ENCODE results near the gene HMGCR. TPM values are rescaled to one million over a fixed set of nuclear protein-coding genes. Genes with fewer than 3 reads are reported as not detected.

Gene HMGCR
- total RNA-seq, 1 donor from 2014 or later: 12.6 TPM

- intact Hi-C loops (cut with DNase I): no loop called here
- DNase-seq (ENCODE audit: low spot score): no peak
Observed at GRCh38 chr5:75368391-75368790, 31.4 kb downstream of the HMGCR start.

GRCh38 chr5:75373862-75374261 lies 36.8 kb downstream of the HMGCR start:
- no peak for DNase-seq (ENCODE audit: low spot score)
- intact Hi-C loops (cut with DNase I): no loop called here

GRCh38 chr5:75374394-75374814 lies 37.4 kb downstream of the HMGCR start:
- intact Hi-C loops (cut with DNase I): no loop called here
- DNase-seq (ENCODE audit: low spot score): no peak

- no peak for DNase-seq (ENCODE audit: low spot score)
- intact Hi-C loops (cut with DNase I): no loop called here
Observed at GRCh38 chr5:75375414-75375813, 38.4 kb downstream of the HMGCR start.

GRCh38 chr5:75380099-75380498 lies 43.1 kb downstream of the HMGCR start:
- no peak for DNase-seq (ENCODE audit: low spot score)
- intact Hi-C loops (cut with DNase I): no loop called here

GRCh38 chr5:75381456-75381855 lies 44.4 kb downstream of the HMGCR start:
- intact Hi-C loops (cut with DNase I): no loop called here
- DNase-seq (ENCODE audit: low spot score): no peak

- intact Hi-C loops (cut with DNase I): no loop called here
Observed at GRCh38 chr5:75384218-75384617, 47.2 kb downstream of the HMGCR start.

GRCh38 chr5:75387806-75388205 lies 50.8 kb downstream of the HMGCR start:
- intact Hi-C loops (cut with DNase I): no loop called here
- DNase-seq (ENCODE audit: low spot score): no peak

More at GRCh38 chr5:75384218-75384617, 47.2 kb downstream of the HMGCR start:
- DNase-seq (ENCODE audit: low spot score): no peak

GRCh38 chr5:75389430-75389829 lies 52.4 kb downstream of the HMGCR start:
- no peak for DNase-seq (ENCODE audit: low spot score)
- intact Hi-C loops (cut with DNase I): no loop called here

- DNase-seq (ENCODE audit: low spot score): no peak
- intact Hi-C loops (cut with DNase I): no loop called here
Observed at GRCh38 chr5:75395277-75395676, 58.3 kb downstream of the HMGCR start.

GRCh38 chr5:75405296-75405695 lies 68.3 kb downstream of the HMGCR start:
- DNase-seq (ENCODE audit: low spot score): no peak
- intact Hi-C loops (cut with DNase I): no loop called here

Other genes starting within 250 kb of the HMGCR start
- 0.13 TPM for gene ANKRD31, start 100.3 kb upstream of the HMGCR start, total RNA-seq
- gene CERT1, start 174.4 kb downstream of the HMGCR start, total RNA-seq: 39.5 TPM
- gene POLK, start 174.7 kb downstream of the HMGCR start, total RNA-seq: 26.6 TPM

All from cardiac septum (tissue), 1 donor.